Measurements from ENCODE around the gene PLLP. TPM values are rescaled to one million over a fixed set of nuclear protein-coding genes. Genes with fewer than 3 reads are reported as not detected.

PLLP gene
- total and polyA plus RNA-seq, 10 of the 15 experiments (the other 5 are each of a cell fraction or from before 2014, with no cell fraction given) = 0.21 to 5.8 (median 0.67) TPM

- H3K4me1 ChIP-seq (ENCODE audit: control insufficient read depth, insufficient read depth, low read length) = peaks cover 4% of the 10 kb centered on the region; the same call in 1 of the 2 replicates
- no peak overlapping the region for H2AFZ ChIP-seq (ENCODE audit: control insufficient read depth, low read depth, low read length)
- TF ChIP-seq MEF2A (IDR thresholded peaks at IDR 0.05; ENCODE audit: insufficient read depth, low read depth, low read length) (no peak), PAX5 (IDR thresholded peaks at IDR 0.05; ENCODE audit: borderline replicate concordance, low read depth, low read length) (no peak), EP300 (IDR thresholded peaks at IDR 0.05; ENCODE audit: borderline replicate concordance in 1 of 2, control insufficient read depth in 1 of 2, low read depth in 2 of 2, low read length in 2 of 2) (no peak), SP1 (IDR thresholded peaks at IDR 0.05; ENCODE audit: low read depth, low read length) (no peak), E2F8 (IDR thresholded peaks at IDR 0.05; ENCODE audit: low read depth, partially characterized antibody) (no peak), TCF12 (IDR thresholded peaks at IDR 0.05; ENCODE audit: low read depth, low read length) (no peak), SRF (IDR thresholded peaks at IDR 0.05; ENCODE audit: low read depth in 2 of 2, low read length in 2 of 2) (no peak), POLR2AphosphoS2 (IDR thresholded peaks at IDR 0.05; ENCODE audit: low read depth, low read length) (no peak), MAX (IDR thresholded peaks at IDR 0.05; ENCODE audit: low read depth, low read length) (no peak), RBBP5 (conservative IDR thresholded peaks at IDR 0.05) (no peak), RB1 (IDR thresholded peaks at IDR 0.05; ENCODE audit: borderline replicate concordance) (no peak), CBX3 (IDR thresholded peaks at IDR 0.05; ENCODE audit: borderline replicate concordance, low read depth) (no peak)
- intact Hi-C loops (cut with micrococcal nuclease; ENCODE audit: unreplicated experiment) (no loop called here), in situ Hi-C loops (cut with MboI) (no loop called here)
- no peak overlapping the region for H3K4me3 ChIP-seq
- SMC1A ChIA-PET (ENCODE audit: uncharacterized antibody, unreplicated experiment) = interaction anchor here (1.5 kb wide), 1 partner anchor 20 kb away, joined by 4 read pairs; no protein-coding TSS in a partner anchor
- H3K9me3 ChIP-seq (replicated peaks; ENCODE audit: control insufficient read depth, insufficient read depth, low read length) = no peaks in the 10 kb centered on the region; the same call in 1 of the 3 replicates
- POLR2A ChIA-PET = no interaction called here
- RAD21 ChIA-PET (ENCODE audit: unreplicated experiment) = no interaction called here
- H3K27me3 ChIP-seq (replicated peaks in 1 of 2; ENCODE audit: control insufficient read depth in 2 of 2, insufficient read depth in 2 of 2, low read length in 1 of 2) = no peaks in the 10 kb centered on the region
- 0% methylated on average over 1 of the region's 1 CpG for WGBS (ENCODE audit: insufficient coverage, insufficient replicate concordance, low lambda C conversion rate, missing lambda C conversion rate)
- BruUV-seq (replicated peaks) = no TSS peak
- no peak overlapping the region for H3K27ac ChIP-seq (ENCODE audit: control insufficient read depth, insufficient read depth)
- H3K9ac ChIP-seq (ENCODE audit: control insufficient read depth, insufficient read depth, low read length) = no peak overlapping the region
- no peak for FAIRE-seq
- no peak overlapping the region for H3K4me2 ChIP-seq (ENCODE audit: control insufficient read depth, insufficient read depth)
- no peaks in the 10 kb centered on the region for H3K36me3 ChIP-seq (ENCODE audit: control insufficient read depth in 2 of 2, insufficient read depth in 2 of 2, low read length in 1 of 2)
- CTCF ChIA-PET = no interaction called here
- no peak for DNase-seq (ENCODE audit: low read depth, low spot score)
- no peaks in the 10 kb centered on the region for H3K79me2 ChIP-seq (ENCODE audit: control insufficient read depth, insufficient read depth, low read length)
- H4K20me1 ChIP-seq (ENCODE audit: control insufficient read depth, insufficient read depth) = no peaks in the 10 kb centered on the region
- no peak; the same call in 1 of the 3 replicates for ATAC-seq
These were observed 41.0 kb upstream of the PLLP start for GRCh38 chr16:57325458-57325857.
